Keratinocyte (primary cell): Measurements from ENCODE around the gene PJA2.

Experiments
- EZH2 ChIP-seq: IDR thresholded peaks from one replicate; pipeline ENCODE4 v1.6.1; 2012; ENCODE audit warnings: inconsistent platforms, mild to moderate bottlenecking, low read length, moderate library complexity
- TF ChIP-seq, protein P1 (sequence below), 3 experiments: IDR thresholded peaks in 1 of 3; conservative IDR thresholded peaks in 1 of 3; optimal IDR thresholded peaks in 1 of 3; 2 replicates in 2 of 3; 3 replicates in 1 of 3; pipeline versions ENCODE3 to v1.5.1; 2011; ENCODE audit warnings: low read length in 3 of 3, mild to moderate bottlenecking in 3 of 3, moderate library complexity in 2 of 3, control low read depth in 1 of 3, inconsistent platforms in 1 of 3; ENCODE audit not compliant: insufficient read depth in 2 of 3; ENCODE audit errors: extremely low read depth in 1 of 3

DNA sequence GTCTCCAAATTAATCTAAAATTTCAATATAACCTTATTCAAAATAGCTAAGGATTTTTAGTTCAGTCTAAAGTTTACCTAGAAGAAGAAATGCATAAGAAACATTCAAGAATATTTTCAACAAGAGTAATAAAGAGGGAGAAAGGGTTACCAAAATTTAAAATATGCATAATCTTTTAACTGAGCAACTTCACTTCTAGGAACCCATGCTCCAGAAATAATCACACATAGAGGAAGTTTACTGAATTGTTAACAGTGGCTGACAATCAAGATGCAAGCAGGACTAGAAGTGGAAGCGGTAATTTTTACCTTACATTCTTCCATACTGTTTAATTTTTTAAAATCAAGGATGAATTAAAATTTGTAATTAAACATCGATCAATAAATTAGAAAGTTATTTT is 1.9 kb downstream of the PJA2 start:
- TF ChIP-seq, protein P1, sequence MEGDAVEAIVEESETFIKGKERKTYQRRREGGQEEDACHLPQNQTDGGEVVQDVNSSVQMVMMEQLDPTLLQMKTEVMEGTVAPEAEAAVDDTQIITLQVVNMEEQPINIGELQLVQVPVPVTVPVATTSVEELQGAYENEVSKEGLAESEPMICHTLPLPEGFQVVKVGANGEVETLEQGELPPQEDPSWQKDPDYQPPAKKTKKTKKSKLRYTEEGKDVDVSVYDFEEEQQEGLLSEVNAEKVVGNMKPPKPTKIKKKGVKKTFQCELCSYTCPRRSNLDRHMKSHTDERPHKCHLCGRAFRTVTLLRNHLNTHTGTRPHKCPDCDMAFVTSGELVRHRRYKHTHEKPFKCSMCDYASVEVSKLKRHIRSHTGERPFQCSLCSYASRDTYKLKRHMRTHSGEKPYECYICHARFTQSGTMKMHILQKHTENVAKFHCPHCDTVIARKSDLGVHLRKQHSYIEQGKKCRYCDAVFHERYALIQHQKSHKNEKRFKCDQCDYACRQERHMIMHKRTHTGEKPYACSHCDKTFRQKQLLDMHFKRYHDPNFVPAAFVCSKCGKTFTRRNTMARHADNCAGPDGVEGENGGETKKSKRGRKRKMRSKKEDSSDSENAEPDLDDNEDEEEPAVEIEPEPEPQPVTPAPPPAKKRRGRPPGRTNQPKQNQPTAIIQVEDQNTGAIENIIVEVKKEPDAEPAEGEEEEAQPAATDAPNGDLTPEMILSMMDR (optimal IDR thresholded peaks at IDR 0.05 in 1 of 3, IDR thresholded peaks at IDR 0.05 in 1 of 3, conservative IDR thresholded peaks at IDR 0.05 in 1 of 3; ENCODE audit: extremely low read depth in 1 of 3, insufficient read depth in 2 of 3, low read length in 3 of 3), result no peak
- no peak for TF ChIP-seq EZH2
